ENCODE results near the gene ITSN1.
"Not testable (repeated sequence)": the region's sequence is repeated elsewhere in the genome, so short reads cannot be mapped to it uniquely, and the experiment has no call there.

Gene ITSN1

DNA sequence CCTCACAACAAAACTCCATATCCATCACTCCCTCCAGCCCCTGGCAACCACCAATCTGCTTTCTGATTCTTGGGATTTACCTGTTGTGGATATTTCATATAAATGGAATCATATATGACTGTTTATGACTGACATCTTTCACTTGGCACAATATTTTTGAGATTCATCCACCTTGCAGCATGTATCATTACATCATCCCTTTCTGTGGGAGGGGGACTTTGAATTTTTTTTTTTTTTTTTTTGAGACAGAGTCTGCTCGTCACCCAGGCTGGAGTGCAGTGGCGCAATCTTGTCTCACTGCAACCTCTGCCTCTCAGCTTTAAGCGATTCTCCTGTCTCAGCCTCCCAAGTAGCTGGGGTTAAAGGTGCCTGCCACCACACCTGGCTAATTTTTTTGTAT is 128.2 kb downstream of the ITSN1 start:
- no peak for DNase-seq (ENCODE audit: low read depth)

DNA sequence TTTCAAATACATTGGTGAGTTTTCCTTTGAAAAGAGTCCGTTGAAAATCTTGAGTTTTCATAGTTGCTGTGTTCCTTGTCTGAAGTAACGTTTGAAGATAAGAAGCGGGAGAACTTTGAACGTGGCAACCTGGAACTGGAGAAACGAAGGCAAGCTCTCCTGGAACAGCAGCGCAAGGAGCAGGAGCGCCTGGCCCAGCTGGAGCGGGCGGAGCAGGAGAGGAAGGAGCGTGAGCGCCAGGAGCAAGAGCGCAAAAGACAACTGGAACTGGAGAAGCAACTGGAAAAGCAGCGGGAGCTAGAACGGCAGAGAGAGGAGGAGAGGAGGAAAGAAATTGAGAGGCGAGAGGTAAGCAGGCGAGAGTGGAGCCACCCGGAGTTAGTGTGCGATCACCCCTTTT is 129.7 kb downstream of the ITSN1 start:
- DNase-seq (ENCODE audit: low read depth): no peak

DNA sequence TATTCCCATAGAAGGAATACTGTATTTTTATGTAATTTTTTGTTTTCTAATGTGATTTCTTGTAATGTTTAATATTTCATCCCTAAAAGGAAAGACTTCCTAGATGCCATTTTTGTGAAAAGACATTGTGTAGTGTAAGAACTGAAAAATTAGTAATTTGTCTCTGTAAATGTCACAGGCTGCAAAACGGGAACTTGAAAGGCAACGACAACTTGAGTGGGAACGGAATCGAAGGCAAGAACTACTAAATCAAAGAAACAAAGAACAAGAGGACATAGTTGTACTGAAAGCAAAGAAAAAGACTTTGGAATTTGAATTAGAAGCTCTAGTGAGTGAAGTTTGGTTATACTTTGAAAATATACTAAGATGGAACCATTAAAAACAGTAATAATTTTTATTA is 132.2 kb downstream of the ITSN1 start:
- no peak for DNase-seq (ENCODE audit: low read depth)

DNA sequence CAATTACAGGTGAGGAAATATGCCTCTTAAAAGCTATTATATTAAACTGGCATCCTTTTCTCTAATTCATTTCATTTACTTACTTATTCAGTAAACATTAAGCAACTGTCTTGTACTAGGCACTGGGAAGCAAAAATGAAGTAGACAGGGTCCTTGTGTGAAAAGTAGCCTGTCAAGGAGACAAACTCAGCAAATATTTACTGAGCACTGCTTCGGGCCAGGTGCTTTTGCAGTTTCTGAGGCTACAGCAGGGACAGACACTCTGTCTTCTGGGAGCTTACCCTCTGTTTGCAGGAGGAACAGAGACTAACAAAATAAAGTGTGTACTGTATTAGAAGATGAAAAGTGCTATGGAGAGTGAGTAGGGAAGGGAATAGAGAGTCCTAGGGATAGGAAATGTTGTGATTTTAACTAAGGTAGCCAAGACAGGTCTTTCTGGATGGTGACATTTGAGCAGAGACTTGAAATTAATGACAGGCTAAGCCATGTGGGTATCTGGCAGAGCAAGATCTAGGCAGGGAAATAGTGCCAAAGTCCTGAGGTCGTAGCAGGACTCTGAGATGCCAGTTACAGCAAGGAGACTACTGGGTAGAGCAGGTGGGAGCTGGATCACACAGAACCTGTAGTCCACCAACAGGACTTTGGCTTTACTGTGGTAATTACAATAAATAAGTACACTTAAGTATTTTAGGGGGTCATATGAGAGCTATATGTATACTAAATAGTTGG is 133.0 kb downstream of the ITSN1 start:
- no peak for DNase-seq (ENCODE audit: low read depth)

DNA sequence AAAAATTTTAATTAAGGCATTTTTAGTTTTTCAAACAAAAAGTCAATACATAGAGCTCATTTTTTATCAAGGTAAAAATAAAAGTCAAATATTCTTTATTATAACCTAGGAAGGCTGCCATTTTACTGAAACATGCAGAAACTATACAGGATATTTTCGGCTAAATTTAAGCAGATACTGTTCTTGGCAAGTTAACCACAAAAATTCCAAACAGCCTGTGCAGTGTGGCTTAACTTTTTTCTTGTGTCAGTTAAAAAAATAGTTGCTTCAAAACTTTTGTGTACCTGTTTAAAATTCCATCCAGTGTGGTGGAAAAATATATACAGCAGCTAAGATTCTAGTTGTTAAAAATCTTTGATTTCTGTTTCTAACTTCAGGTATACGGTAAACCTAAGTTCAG is 138.3 kb downstream of the ITSN1 start:
- no peak for DNase-seq (ENCODE audit: low read depth)

DNA sequence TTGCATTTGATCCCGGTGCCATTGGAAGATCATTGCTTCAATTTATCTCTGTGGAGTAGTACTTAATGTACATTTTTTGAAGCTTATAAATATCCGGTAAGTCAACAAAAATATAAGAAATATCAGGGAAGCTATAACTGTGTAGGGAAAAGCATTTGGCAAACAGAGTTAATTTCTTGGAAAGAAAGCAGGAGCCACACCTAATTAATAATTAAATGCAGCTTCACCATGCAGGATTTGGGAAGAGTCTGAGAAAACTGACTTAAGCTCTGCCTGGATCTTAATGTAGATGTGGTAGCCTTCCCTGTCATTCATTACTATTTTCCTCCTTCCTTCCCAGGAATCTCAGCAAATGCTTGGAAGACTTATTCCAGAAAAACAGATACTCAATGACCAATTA is 138.8 kb downstream of the ITSN1 start:
- DNase-seq (ENCODE audit: low read depth): no peak

DNA sequence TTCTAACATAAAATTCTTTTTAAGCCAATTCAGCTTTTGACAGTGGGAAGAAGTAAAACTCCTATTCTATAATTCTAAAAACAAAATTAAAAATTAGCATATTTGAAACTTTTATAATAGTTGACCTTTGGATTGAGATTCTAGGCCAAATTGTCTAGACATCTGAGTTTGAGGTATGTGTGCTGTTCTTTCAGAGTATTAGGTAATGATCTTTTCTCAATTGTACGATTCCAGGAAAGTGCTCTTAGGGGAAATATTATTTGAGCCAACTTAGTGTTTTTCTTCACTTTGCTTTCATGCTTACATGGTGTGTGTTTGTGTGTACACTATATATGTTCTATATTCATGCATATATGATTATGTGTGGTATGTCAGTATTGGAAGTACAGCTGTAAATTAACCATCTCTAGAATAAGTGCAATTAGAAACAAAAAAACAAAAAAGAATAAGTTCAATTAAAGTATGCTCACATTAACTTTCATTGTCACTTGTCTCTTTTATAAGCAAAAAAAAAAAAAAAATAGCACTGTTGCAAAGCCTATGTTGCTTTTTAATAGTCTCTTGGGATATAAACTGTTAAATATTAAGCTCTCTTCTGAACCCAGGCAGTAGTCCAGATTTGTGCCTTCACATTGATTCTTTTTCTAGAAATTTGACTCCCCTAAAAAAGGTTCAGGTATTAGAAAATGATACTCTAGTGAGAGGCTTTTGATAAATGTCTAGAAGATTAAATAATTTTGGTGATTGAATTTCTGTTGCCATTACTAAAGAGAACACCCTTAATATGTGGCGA is 141.1 kb downstream of the ITSN1 start:
- DNase-seq (ENCODE audit: low read depth): no peak

DNA sequence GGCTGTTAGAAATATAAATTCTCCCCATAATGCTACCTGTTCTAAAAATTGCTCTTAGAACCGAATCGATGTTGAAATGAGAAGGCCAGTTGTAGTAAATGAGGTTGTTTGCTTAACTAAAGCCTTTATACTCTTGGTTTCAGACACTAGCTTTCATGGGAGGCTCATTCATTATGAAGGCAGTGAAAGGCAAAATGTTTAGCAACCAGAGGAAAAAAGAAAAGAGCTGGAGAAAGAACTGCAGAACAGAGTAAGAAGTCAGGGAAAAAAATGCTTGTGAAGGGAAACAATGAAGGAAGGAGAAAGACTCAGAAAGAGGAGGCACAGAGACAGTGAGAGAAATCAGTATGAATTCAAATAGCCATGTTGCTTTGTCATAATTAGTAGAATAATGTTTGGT is 145.1 kb downstream of the ITSN1 start:
- no peak for DNase-seq (ENCODE audit: low read depth)

DNA sequence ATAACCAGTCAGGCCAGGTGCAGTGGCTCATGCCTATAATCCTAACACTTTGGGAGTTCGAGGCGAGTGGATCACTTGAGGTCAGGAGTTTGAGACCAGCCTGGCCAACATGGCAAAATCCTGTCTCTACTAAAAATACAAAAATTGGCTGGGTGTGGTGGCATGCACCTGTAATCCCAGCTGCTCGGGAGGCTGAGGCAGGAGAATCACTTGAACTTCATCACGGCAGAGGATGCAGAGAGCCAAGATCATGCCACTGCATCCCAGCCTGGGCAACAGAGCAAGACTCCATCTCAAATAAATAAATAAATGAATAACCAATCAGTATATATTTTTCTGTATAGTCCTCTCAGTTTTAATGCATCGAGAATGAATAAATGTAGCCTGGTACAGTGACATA is 146.1 kb downstream of the ITSN1 start:
- not testable (repeated sequence) for DNase-seq (ENCODE audit: low read depth)

DNA sequence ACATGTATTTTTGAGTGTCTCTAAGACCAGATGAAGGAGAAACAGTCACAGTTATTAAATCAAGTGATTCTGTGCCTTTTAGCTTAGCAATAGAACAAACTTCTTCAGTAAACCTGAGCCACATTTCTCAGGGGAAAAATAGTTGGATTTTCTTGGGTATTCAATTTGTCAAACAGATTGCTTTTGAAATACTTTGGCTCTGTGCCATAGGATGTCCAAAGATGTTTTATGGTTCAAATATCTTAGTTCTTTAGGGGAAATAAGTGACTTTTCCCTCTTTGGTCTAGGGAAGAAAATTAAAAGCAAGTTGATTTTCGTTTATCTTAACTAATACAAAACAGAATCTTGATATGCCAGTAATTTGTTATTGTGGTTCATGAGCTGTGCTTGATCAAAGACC is 147.4 kb downstream of the ITSN1 start:
- DNase-seq (ENCODE audit: low read depth): no peak

DNA sequence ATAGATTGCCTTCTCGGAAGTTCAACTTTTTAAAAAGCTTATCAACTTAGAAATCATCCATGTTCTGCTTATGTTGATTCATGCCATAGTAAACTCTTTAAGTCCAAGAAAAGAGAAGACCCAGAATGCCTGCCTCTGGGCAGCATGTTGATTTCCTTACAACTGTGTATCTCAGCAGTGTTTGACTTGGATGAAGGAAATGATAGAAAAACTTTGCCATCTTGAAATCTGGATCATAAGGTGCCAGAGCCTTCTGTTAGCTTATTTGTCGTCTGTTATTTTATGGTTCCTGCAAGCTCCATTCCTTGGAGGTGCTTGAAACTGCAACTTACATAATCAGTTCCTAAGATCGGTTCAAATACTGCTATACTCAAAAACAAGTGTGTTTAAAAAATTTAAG is 148.8 kb downstream of the ITSN1 start:
- no peak for DNase-seq (ENCODE audit: low read depth)

DNA sequence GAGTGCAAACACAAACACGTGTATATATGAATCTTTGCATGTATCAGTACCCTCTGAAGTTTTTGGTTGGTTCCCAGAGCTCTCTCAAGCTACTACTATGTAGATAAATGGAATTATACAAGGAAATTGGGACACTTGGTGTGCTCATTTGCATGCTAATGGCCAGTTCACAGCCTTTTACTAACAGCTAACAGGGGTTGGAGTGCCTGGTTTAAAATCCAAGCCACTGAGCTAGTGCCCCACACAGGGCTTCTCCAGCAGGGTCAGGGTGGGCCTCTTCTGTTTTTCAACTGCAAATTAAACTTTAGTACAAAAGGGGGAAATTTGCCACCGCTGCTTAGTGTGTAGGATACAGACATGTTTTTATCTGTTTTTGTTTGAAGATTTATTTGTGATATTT is 152.3 kb downstream of the ITSN1 start:
- no peak for DNase-seq (ENCODE audit: low read depth)

DNA sequence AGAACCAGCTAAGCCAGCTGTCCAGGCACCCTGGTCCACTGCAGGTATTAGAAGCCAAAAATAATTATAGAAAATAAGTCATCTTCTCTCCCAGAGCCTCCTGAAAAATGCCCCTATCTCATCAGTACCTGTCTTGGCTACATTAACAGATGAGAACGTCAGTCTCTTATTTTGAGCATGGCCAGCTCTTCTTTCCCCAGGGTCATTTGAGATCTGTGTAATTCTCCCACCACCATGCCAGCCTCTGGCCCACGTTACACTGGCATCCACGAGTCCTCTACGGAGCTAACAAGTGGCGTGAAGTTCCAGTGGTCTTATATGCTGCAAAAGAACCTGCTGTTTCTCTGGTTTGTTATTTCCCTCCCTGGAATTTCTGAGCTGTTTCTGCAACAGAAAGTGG is 155.3 kb downstream of the ITSN1 start:
- DNase-seq (ENCODE audit: low read depth): no peak

DNA sequence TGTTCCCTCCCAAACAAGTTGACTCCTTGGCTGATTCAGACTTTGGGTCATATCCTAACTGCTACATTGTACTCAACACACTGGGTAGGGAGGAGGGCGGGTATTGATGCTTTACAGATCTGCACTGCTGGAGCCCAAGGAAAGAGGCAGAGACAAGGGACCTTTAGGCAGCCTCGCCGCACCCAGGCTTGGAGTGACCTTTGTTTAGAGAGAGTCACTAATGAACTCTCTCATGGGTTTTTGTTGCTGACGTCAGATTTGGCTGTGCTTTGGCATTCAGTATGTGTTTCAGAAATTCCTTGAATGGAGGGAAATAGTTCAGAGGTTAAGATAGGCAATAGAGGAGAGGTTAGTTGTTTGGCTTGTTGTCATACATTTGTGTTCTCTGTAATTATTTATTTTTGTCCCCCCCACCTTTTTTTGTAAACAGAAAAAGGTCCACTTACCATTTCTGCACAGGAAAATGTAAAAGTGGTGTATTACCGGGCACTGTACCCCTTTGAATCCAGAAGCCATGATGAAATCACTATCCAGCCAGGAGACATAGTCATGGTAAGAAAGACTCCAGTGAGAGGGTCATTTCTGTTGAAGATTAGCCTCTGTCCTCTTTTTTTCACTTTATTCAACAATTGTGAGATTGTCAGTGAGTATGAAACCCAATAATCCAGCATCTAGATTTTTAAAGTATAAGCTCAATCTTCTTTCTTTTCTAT is 157.2 kb downstream of the ITSN1 start:
- DNase-seq (ENCODE audit: low read depth): no peak

DNA sequence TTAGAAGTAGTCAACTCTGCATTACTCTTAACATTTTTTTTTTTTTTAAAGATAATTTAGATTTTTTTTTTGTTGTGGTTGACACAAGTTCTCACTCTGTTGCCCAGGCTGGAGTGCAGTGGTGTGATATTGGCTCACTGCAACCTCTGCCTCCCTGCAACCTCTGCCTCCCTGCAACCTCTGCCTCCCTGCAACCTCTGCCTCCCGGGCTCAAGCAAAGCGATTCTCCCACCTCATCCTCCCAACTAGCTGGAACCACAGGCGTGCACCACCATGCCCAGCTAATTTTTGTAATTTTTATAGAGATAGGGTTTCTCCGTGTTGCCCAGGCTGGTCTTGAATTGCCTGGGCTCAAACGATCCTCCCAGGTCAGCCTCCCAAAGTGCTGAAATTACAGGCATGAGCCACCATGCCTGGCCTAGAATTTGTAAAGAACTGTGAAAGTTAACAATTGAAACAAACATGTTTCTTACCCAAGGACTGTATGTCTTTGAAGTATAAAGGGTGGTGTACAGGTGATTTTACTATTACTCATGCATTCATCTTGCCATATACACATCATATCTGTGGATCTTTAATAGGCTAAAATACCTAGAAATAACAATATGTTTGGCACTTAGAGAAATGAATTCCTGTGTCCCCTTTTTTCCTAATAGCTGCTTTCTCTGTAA is 158.6 kb downstream of the ITSN1 start:
- DNase-seq (ENCODE audit: low read depth): no peak

DNA sequence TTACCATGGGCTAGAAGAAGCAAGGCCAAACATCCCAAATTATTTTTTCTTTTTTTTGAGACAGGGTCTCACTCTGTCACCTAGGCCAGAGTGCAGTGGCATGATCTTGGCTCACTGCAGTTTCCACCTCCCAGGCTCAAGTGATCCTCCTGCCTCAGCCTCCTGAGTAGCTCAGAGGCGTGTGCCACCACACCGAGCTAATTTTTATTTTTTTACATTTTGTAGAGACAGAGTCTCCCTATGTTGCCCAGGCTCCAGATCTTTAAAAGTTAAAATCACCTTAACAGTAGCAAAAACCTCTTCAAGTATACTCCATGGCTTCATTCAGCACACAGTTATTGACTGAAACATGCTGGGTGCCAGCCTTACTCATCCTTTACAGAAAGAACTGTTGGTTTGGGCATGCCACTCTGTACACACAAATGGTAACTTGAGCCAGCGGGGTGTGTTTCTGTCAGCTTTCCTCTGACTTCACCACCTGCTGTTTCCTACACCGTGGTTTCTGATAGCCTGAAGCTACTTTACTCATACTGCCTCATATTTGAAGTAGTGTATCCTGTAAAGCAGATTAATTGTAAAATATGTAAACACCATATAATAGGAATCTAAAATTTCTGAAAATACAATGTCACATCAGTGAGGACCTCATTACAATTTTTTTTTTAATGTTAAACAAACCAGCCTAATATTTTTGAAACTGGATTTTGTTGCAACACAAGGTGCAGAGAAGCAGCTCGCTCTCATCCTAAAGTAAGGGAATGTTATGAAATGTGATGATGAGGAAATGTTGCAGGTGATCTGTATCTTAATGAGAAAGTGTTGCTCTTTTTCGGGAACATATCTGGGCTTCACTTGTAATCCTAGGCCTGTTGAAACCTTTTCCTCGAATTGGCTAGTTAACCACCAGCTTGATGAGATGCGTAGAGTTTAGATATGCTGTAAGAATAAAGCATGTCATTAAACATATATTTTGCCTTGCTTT is 159.4 kb downstream of the ITSN1 start:
- DNase-seq (ENCODE audit: low read depth): no peak

DNA sequence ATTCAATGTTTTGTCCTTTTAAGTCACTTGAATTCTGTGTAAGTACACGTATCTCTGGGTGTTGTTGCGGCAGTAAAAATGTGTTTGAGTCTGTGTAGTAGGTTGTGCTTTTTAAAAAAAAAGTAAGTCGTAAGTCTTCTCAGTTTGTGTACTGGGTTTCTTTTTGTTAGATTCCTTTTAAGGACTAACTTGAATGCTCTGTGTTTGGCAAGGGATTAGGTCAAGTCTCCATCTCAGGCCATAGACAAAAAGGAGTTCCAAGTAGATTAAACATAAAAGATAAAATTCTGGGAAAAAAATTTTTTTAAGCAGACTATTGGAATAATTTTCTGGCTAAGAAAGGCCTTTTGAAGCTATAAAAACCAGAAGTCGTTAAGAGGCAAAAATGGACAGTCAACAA is 160.2 kb downstream of the ITSN1 start:
- DNase-seq (ENCODE audit: low read depth): no peak

DNA sequence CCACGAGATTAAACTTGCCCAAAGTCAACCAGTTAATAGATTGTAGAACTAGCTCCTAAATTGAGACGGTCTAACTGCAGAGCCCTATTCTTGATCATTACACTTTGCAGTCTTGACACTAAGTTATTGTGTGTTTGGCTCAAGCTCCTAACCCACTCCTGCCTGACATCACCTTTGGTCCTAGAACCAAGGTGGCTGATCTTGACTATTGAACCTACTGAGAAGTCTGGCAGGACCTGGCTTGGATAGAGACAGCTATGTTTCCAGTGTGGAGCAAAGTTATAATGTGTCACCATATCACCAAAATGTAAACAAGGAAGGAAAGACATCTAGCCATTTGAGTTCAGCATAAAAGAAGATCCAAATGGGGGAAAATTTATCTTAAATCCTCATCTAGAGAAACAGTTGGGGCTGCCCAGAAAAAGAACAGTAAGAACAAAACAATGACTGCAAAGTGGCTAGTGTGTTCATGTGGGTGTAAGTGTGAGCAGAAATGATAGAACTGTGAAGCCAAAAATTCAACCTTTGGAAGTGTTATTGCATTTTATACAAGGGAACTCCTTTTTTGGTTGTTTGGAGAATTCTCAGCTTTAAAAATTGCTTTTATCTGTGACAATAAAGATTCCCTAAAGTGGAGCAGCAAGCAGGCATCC is 166.5 kb downstream of the ITSN1 start:
- no peak for DNase-seq (ENCODE audit: low read depth)

DNA sequence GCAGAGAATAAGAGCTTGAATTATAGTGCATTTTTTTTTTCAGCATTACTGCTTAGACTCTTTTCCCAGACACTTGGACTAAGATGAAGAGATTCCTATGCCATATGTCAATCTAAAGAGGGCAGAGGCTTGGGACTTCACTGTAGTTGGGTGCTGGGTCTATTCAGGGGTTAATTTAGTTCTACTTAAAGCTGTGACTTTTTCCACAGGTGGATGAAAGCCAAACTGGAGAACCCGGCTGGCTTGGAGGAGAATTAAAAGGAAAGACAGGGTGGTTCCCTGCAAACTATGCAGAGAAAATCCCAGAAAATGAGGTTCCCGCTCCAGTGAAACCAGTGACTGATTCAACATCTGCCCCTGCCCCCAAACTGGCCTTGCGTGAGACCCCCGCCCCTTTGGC is 168.5 kb downstream of the ITSN1 start:
- no peak for DNase-seq (ENCODE audit: low read depth)

DNA sequence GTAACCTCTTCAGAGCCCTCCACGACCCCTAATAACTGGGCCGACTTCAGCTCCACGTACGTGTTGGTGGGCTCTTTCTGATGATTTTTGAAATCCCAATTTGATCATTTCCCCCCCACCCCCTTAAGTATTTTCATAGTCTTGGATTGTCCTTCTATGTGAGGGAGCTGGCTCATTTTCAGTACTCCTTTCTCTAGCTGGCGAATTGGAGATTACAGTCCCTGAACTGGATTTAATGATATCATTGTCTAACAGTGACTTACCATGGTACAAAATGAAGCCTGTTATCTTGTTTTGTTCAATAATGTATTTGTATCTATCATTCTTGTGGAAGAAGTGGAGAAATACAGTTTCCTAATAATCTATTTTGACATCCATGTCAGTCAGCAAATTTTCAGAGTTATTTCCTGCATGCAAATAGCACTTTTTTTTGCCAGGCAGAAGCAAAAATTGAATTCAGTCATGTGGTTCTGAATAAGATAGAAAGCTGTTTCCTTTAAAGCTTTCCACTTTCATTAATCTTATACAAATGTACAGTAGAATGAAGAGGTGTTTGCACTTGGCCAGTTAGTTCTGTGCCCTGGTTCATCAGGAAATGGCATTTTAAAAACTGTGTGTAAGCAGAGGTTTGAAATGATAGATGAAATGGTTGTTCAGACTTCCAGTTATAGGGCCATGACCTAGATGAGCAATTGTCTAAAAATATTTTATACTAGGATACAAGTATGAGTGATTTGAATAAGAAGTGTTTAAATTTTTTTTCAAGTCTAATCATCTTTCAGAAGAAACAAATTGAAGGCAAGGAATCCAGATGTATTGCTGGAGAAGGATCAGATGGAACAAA is 169.1 kb downstream of the ITSN1 start:
- no peak for DNase-seq (ENCODE audit: low read depth)
